HCT116 (cell line): ENCODE measurements around the gene VIPR2. TPM values are rescaled to one million over a fixed set of nuclear protein-coding genes. Genes with fewer than 3 reads are reported as not detected.

Experiments used
- ATAC-seq: fragments of 200-7000 bp; cut with Tn5 transposase; 2 replicates; pipeline ENCODE4 v1.9.1; 2020; ENCODE audit warnings: mild to moderate bottlenecking, moderate library complexity
- Bru-seq: library from RNA; stranded (reverse); fragments of 400-500 nt; gene quantifications from one replicate; lab custom pipeline; 2021; lab: Mats Ljungman, UMichigan
- BruChase-seq, 2 experiments: library from RNA; stranded (reverse); fragments of 400-500 nt; gene quantifications; one replicate each; lab custom pipeline; 2021; lab: Mats Ljungman, UMichigan
- BruUV-seq: library from RNA; stranded (reverse); fragments of 400-500 nt; replicated peaks from 2 replicates; lab custom pipeline; 2021; lab: Mats Ljungman, UMichigan
- CTCF ChIA-PET: fragments of 300-600 bp; sonication (Branson Sonifier 250); formaldehyde crosslinking; loops from one replicate; lab custom pipeline; 2021; ENCODE audit warnings: antibody characterized with exemption; lab: Charles Lee
- POLR2A ChIA-PET: fragments of 300-600, 350-600 bp; sonication (Branson Sonifier 250); formaldehyde crosslinking; loops from one replicate; lab custom pipeline; 2021; ENCODE audit warnings: antibody characterized with exemption; lab: Charles Lee
- RAD21 ChIA-PET, 2 experiments: fragments of 300-600 bp; sonication (Branson Sonifier 250); formaldehyde crosslinking; loops; one replicate each; lab custom pipeline; 2023; ENCODE audit warnings: low total read pairs in 2 of 2; ENCODE audit not compliant: uncharacterized antibody in 2 of 2, unreplicated experiment in 2 of 2, low non-redundant PET in 1 of 2; lab: Charles Lee
- DNase-seq: peaks from one replicate; pipeline ENCODE4 v3.0.0-alpha.2; 2010; ENCODE audit warnings: low read depth, low spot score
- H2AFZ ChIP-seq: fragments of 200-600 bp; shearing (Covaris generic), sonication (generic); 2 replicates; pipeline ENCODE4 v1.6.1; 2017; ENCODE audit warnings: low read depth, mixed run types, mixed read lengths, antibody characterized with exemption, low read length; ENCODE audit not compliant: poor library complexity, severe bottlenecking
- H3K27ac ChIP-seq: 2 replicates; pipeline ENCODE4 v1.5.1; 2012; ENCODE audit warnings: low read depth, low read length
- H3K27me3 ChIP-seq: fragments of 200-600 bp; sonication (generic); 2 replicates; pipeline ENCODE4 v1.6.1; 2016; ENCODE audit warnings: mixed run types, low read length, mixed read lengths; ENCODE audit not compliant: insufficient read depth
- H3K36me3 ChIP-seq, 2 experiments: fragments of 200-500 bp in 1 of 2; fragments of 200-600 bp in 1 of 2; sonication (Bioruptor generic) in 1 of 2; sonication (generic) in 1 of 2; 2 replicates each; pipeline versions ENCODE4 v1.5.1 to v1.6.1; 2014 to 2016; ENCODE audit warnings: low read length in 2 of 2, inconsistent platforms in 1 of 2, mixed read lengths in 1 of 2, mixed run types in 1 of 2; ENCODE audit not compliant: insufficient read depth in 2 of 2, control insufficient read depth in 1 of 2
- H3K4me1 ChIP-seq, 2 experiments: fragments of 200-600 bp in 1 of 2; sonication (generic) in 1 of 2; 2 replicates each; pipeline versions ENCODE4 v1.5.1 to v1.6.1; 2012 to 2017; ENCODE audit warnings: low read length in 2 of 2, inconsistent platforms in 1 of 2, mild to moderate bottlenecking in 1 of 2, mixed read lengths in 1 of 2, mixed run types in 1 of 2, moderate library complexity in 1 of 2; ENCODE audit not compliant: insufficient read depth in 2 of 2, control insufficient read depth in 1 of 2
- H3K4me2 ChIP-seq: fragments of 200-600 bp; sonication (generic); 2 replicates; pipeline ENCODE4 v1.6.1; 2017; ENCODE audit warnings: mixed run types, low read length, mixed read lengths
- H3K4me3 ChIP-seq, 2 experiments: fragments of 200-600 bp in 1 of 2; sonication (generic) in 1 of 2; replicated peaks in 1 of 2; 2 replicates each; pipeline ENCODE4 v1.5.1; 2011 to 2016; ENCODE audit warnings: low read length in 2 of 2, control low read depth in 1 of 2, low read depth in 1 of 2, mild to moderate bottlenecking in 1 of 2, mixed read lengths in 1 of 2, mixed run types in 1 of 2
- H3K79me2 ChIP-seq: fragments of 200-600 bp; sonication (generic); 2 replicates; pipeline ENCODE4 v1.6.1; 2017; ENCODE audit warnings: mild to moderate bottlenecking, mixed run types, low read length, moderate library complexity, mixed read lengths; ENCODE audit not compliant: insufficient read depth
- H3K9ac ChIP-seq: fragments of 200-600 bp; sonication (generic); 2 replicates; pipeline ENCODE4 v1.6.1; 2016; ENCODE audit warnings: low read length, mixed read lengths
- H3K9me2 ChIP-seq: fragments of 200-600 bp; sonication (generic), shearing (Covaris generic); 2 replicates; pipeline ENCODE4 v1.6.1; 2017; ENCODE audit warnings: mixed run types, mild to moderate bottlenecking, moderate library complexity; ENCODE audit not compliant: insufficient read depth
- H3K9me3 ChIP-seq, 2 experiments: fragments of 200-500 bp in 1 of 2; fragments of 200-600 bp in 1 of 2; sonication (Bioruptor generic) in 1 of 2; sonication (generic) in 1 of 2; 2 replicates each; pipeline ENCODE4 v1.6.1; 2014 to 2017; ENCODE audit warnings: low read length in 2 of 2, mixed read lengths in 2 of 2, inconsistent platforms in 1 of 2, low read depth in 1 of 2, mild to moderate bottlenecking in 1 of 2, mixed run types in 1 of 2, moderate library complexity in 1 of 2; ENCODE audit not compliant: control insufficient read depth in 1 of 2, insufficient read depth in 1 of 2
- H4K20me1 ChIP-seq: fragments of 200-600 bp; sonication (generic), shearing (Covaris generic); 2 replicates; pipeline ENCODE4 v1.6.1; 2017; ENCODE audit warnings: mixed run types, mild to moderate bottlenecking, moderate library complexity; ENCODE audit not compliant: insufficient read depth
- ATF3 ChIP-seq: IDR thresholded peaks from 2 replicates; pipeline ENCODE4 v1.6.1; 2012
- CBX3 ChIP-seq: IDR thresholded peaks from 2 replicates; pipeline ENCODE4 v1.6.1; 2012; ENCODE audit warnings: low read depth
- CEBPB ChIP-seq: IDR thresholded peaks from 2 replicates; pipeline ENCODE4 v1.6.1; 2012; ENCODE audit warnings: low read depth
- CTCF ChIP-seq, 3 experiments: fragments of 200-600 bp in 1 of 3; sonication (generic) in 1 of 3; IDR thresholded peaks in 2 of 3; conservative IDR thresholded peaks in 1 of 3; 2 replicates each; pipeline ENCODE4 v1.5.1; 2012 to 2017; ENCODE audit warnings: low read depth in 2 of 3, low read length in 2 of 3, antibody characterized with exemption in 1 of 3, borderline replicate concordance in 1 of 3, control low read depth in 1 of 3, mild to moderate bottlenecking in 1 of 3, mixed read lengths in 1 of 3, mixed run types in 1 of 3, moderate library complexity in 1 of 3; ENCODE audit not compliant: insufficient read depth in 1 of 3
- EGR1 ChIP-seq: IDR thresholded peaks from 2 replicates; pipeline ENCODE4 v1.6.1; 2012; ENCODE audit warnings: low read depth
- EZH2 ChIP-seq: fragments of 200-600 bp; sonication (generic); IDR thresholded peaks from 2 replicates; pipeline ENCODE4 v1.6.1; 2017; ENCODE audit warnings: antibody characterized with exemption, mixed run types
- EZH2phosphoT487 ChIP-seq: fragments of 200-600 bp; IDR thresholded peaks from 2 replicates; pipeline ENCODE4 v1.6.1; 2018; ENCODE audit warnings: antibody characterized with exemption, borderline replicate concordance
- FOSL1 ChIP-seq: IDR thresholded peaks from 2 replicates; pipeline ENCODE4 v1.6.1; 2012; ENCODE audit warnings: low read depth
- JUND ChIP-seq: IDR thresholded peaks from 2 replicates; pipeline ENCODE4 v1.6.1; 2012
- MAX ChIP-seq: IDR thresholded peaks from 2 replicates; pipeline ENCODE4 v1.6.1; 2012
- POLR2A ChIP-seq: IDR thresholded peaks from 2 replicates; pipeline ENCODE4 v1.7.0; 2011; ENCODE audit warnings: borderline replicate concordance; ENCODE audit not compliant: insufficient read depth, insufficient read length; ENCODE audit errors: extremely low read depth
- POLR2AphosphoS5 ChIP-seq: IDR thresholded peaks from 2 replicates; pipeline ENCODE4 v1.6.1; 2011; ENCODE audit warnings: mild to moderate bottlenecking, low read depth, low read length, moderate library complexity
- SIN3A ChIP-seq: IDR thresholded peaks from 2 replicates; pipeline ENCODE4 v1.6.1; 2012; ENCODE audit warnings: low read depth
- SP1 ChIP-seq: IDR thresholded peaks from 2 replicates; pipeline ENCODE4 v1.6.1; 2012; ENCODE audit warnings: low read depth
- SRF ChIP-seq: IDR thresholded peaks from 2 replicates; pipeline ENCODE4 v1.6.1; 2012; ENCODE audit warnings: low read depth
- TCF7L2 ChIP-seq: IDR thresholded peaks from 2 replicates; pipeline ENCODE4 v1.7.0; 2011; ENCODE audit warnings: borderline replicate concordance, inconsistent platforms; ENCODE audit not compliant: insufficient read depth, insufficient read length; ENCODE audit errors: extremely low read depth
- YY1 ChIP-seq: IDR thresholded peaks from 2 replicates; pipeline ENCODE4 v1.6.1; 2011; ENCODE audit warnings: low read length, low read depth, moderate library complexity, mild to moderate bottlenecking; ENCODE audit not compliant: insufficient replicate concordance; ENCODE audit errors: extremely low read depth
- ZBTB33 ChIP-seq: IDR thresholded peaks from 2 replicates; pipeline ENCODE4 v1.6.1; 2011; ENCODE audit warnings: mild to moderate bottlenecking, low read length, moderate library complexity; ENCODE audit not compliant: insufficient replicate concordance; ENCODE audit errors: extremely low read depth
- ZFX ChIP-seq: fragments of 450-650 bp; IDR thresholded peaks from 2 replicates; pipeline ENCODE4 v1.6.1; 2017
- ZNF274 ChIP-seq: fragments of 200-500 bp; sonication (Bioruptor generic); IDR thresholded peaks from 2 replicates; pipeline ENCODE4 v1.6.1; 2014; ENCODE audit warnings: mild to moderate bottlenecking, low read depth, low read length, inconsistent platforms
- intact Hi-C: fragments of 100-400 bp; cut with micrococcal nuclease; formaldehyde crosslinking; loops from 2 replicates; pipeline ENCODE4 v1.10.0; 2022
- long read RNA-seq: library from polyadenylated mRNA; unstranded; transcript quantifications from one replicate; pipeline ENCODE4 v2.0.0, GENCODE V29; 2021; ENCODE audit not compliant: unreplicated experiment
- polyA plus RNA-seq: library from polyadenylated mRNA; unstranded; fragments of >200 nt; gene quantifications from 2 replicates; pipeline ENCODE4 v1.2.1, GENCODE V29; 2012; ENCODE audit warnings: missing spikeins
- total RNA-seq: library from RNA; stranded (reverse); gene quantifications from one replicate; pipeline ENCODE4 v1.2.1, GENCODE V29; 2021; ENCODE audit not compliant: unreplicated experiment

The VIPR2 gene
- total RNA-seq (0.10 TPM), Bru-seq, nascent RNA (percentile 7 among the genes with signal in this experiment), BruChase-seq, experiment 1, labeled RNA remaining after a 6-hour chase (percentile 4 among the genes with signal in this experiment), BruChase-seq, experiment 2, labeled RNA remaining after a 2-hour chase (percentile 6 among the genes with signal in this experiment)
- 0.09 TPM in 1 of 2 replicates, not detected in the other for polyA plus RNA-seq
- long read RNA-seq = 0 reads

GRCh38 chr7:159144758-159145489, at the start of gene VIPR2:
Gene VIPR2, minus strand, starts transcription at chr7:159144867. Its CDS starts 96 bp downstream, at chr7:159144771.
- H3K4me3 ChIP-seq = no peak within 1 kb of the TSS
- DNase-seq = no peak
- H3K36me3 ChIP-seq = no peaks in the 10 kb centered on the region
- no peaks in the 10 kb centered on the region for H3K4me1 ChIP-seq
- no peak within 1 kb of the TSS for H3K27ac ChIP-seq
- H4K20me1 ChIP-seq = no peaks in the 10 kb centered on the region
- intact Hi-C loops = no loop called here
- no peaks in the 10 kb centered on the region for H3K27me3 ChIP-seq
- H3K9ac ChIP-seq = no peak within 1 kb of the TSS
- BruUV-seq = no TSS peak
- H2AFZ ChIP-seq = no peak within 1 kb of the TSS
- ChIA-PET RAD21 (no interaction called here), CTCF (no interaction called here), POLR2A (no interaction called here)
- no peaks in the 10 kb centered on the region for H3K79me2 ChIP-seq
- TF ChIP-seq EZH2 (no peak), ZNF274 (no peak), JUND (no peak), MAX (no peak), ZFX (no peak), EZH2phosphoT487 (no peak), TCF7L2 (no peak), CEBPB (no peak), EGR1 (no peak), ATF3 (no peak), POLR2AphosphoS5 (no peak), FOSL1 (no peak), SIN3A (no peak), YY1 (no peak), SRF (no peak), CTCF (IDR thresholded peaks at IDR 0.05 in 2 of 3, conservative IDR thresholded peaks at IDR 0.05 in 1 of 3; ENCODE audit: borderline replicate concordance in 1 of 3, insufficient read depth in 1 of 3, low read depth in 2 of 3, low read length in 2 of 3) (no peak), SP1 (no peak), ZBTB33 (no peak), CBX3 (no peak), POLR2A (no peak)
- no peaks in the 10 kb centered on the region for H3K9me3 ChIP-seq
- no peak within 1 kb of the TSS for H3K4me2 ChIP-seq
- no peaks in the 10 kb centered on the region for H3K9me2 ChIP-seq
- ATAC-seq = no peak
